ENCODE measurements around the gene RALGPS1.

DNA sequence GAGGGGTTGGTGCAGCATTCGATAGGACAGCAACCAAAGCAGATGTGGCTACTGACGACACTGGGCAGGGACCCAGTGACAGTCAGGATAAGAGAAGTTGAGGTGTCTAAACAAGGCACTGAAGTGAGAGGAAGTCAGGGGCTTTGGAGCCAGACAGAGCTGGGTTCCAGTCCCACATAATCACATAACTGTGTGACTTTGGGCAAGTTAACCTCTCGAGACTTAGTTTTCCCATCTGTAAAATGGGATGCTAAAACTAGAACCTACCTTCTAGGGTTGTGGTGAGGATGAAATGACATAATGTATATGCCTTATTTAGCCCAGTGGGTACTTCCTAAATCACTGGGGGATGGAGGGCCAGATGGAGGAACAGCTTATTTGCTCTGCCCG is 204.7 kb downstream of the RALGPS1 start:
- TF ChIP-seq ZNF274 (IDR thresholded peaks at IDR 0.05; ENCODE audit: borderline replicate concordance, extremely low read depth, low read length) (no peak), POLR2AphosphoS5 (IDR thresholded peaks at IDR 0.05; ENCODE audit: low read depth, low read length) (no peak), RFX5 (IDR thresholded peaks at IDR 0.05; ENCODE audit: borderline replicate concordance, low read depth, low read length) (no peak), EZH2 (IDR thresholded peaks at IDR 0.05; ENCODE audit: low read depth, low read length, severe bottlenecking) (no peak), POLR2A (IDR thresholded peaks at IDR 0.05; ENCODE audit: control extremely low read depth in 1 of 2, low read depth in 2 of 2, low read length in 2 of 2) (no peak), JUN (IDR thresholded peaks at IDR 0.05; ENCODE audit: low read depth, low read length) (no peak), SUZ12 (IDR thresholded peaks at IDR 0.05; ENCODE audit: low read length) (no peak)
- TF ChIP-seq, protein P1, sequence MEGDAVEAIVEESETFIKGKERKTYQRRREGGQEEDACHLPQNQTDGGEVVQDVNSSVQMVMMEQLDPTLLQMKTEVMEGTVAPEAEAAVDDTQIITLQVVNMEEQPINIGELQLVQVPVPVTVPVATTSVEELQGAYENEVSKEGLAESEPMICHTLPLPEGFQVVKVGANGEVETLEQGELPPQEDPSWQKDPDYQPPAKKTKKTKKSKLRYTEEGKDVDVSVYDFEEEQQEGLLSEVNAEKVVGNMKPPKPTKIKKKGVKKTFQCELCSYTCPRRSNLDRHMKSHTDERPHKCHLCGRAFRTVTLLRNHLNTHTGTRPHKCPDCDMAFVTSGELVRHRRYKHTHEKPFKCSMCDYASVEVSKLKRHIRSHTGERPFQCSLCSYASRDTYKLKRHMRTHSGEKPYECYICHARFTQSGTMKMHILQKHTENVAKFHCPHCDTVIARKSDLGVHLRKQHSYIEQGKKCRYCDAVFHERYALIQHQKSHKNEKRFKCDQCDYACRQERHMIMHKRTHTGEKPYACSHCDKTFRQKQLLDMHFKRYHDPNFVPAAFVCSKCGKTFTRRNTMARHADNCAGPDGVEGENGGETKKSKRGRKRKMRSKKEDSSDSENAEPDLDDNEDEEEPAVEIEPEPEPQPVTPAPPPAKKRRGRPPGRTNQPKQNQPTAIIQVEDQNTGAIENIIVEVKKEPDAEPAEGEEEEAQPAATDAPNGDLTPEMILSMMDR (IDR thresholded peaks at IDR 0.05; ENCODE audit: control extremely low read depth in 1 of 3, insufficient read depth in 1 of 3, low read depth in 1 of 3, low read length in 3 of 3): no peak

All from H1 (cell line).